Measurements from ENCODE around the gene AOC1. TPM values are rescaled to one million over a fixed set of nuclear protein-coding genes. Genes with fewer than 3 reads are reported as not detected.

AOC1 gene
- total RNA-seq, 2 experiments from 2014 or later, result not detected

- H3K4me2 ChIP-seq (ENCODE audit: low read length), result no peak overlapping the region
- no peak overlapping the region for H2AFZ ChIP-seq (ENCODE audit: low read length)
- intact Hi-C loops (cut with micrococcal nuclease; ENCODE audit: unreplicated experiment), result no loop called here
- no peaks in the 10 kb centered on the region for H4K20me1 ChIP-seq (ENCODE audit: insufficient read depth, low read length)
- H3K4me3 ChIP-seq (ENCODE audit: low read depth, low read length, poor library complexity, severe bottlenecking), result no peak overlapping the region
- no peaks in the 10 kb centered on the region for H3K9me2 ChIP-seq (ENCODE audit: insufficient read depth, low read length)
- no peaks in the 10 kb centered on the region for H3K36me3 ChIP-seq (ENCODE audit: insufficient read depth, low read length)
- DNase-seq (ENCODE audit: low spot score), result no peak
- no peaks in the 10 kb centered on the region for H3K79me2 ChIP-seq (ENCODE audit: insufficient read depth, low read depth, low read length)
- no peak for TF ChIP-seq CTCF (conservative IDR thresholded peaks at IDR 0.05; ENCODE audit: low read length)
- no peak for TF ChIP-seq EZH2phosphoT487 (IDR thresholded peaks at IDR 0.05; ENCODE audit: borderline replicate concordance, low read depth, low read length)
- ChIA-PET CTCF (ENCODE audit: unreplicated experiment) (no interaction called here), POLR2A (no interaction called here)
- H3K4me1 ChIP-seq (ENCODE audit: insufficient read depth, low read length, poor library complexity, severe bottlenecking), result no peaks in the 10 kb centered on the region
- H3K27ac ChIP-seq (ENCODE audit: low read depth, low read length, poor library complexity, severe bottlenecking), result no peak overlapping the region
- H3K9me3 ChIP-seq (ENCODE audit: low read length), result no peaks in the 10 kb centered on the region
- BruUV-seq (replicated peaks), result no TSS peak
These were observed 10.0 kb downstream of the AOC1 start for GRCh38 chr7:150862356-150862755.

GRCh38 chr7:150863946-150864345 is 11.6 kb downstream of the AOC1 start:
- Histone ChIP-seq H2AFZ (ENCODE audit: low read length) (no peak overlapping the region), H3K9me2 (ENCODE audit: insufficient read depth, low read length) (no peaks in the 10 kb centered on the region), H3K79me2 (ENCODE audit: insufficient read depth, low read depth, low read length) (no peaks in the 10 kb centered on the region), H3K9me3 (ENCODE audit: low read length) (no peaks in the 10 kb centered on the region), H3K36me3 (ENCODE audit: insufficient read depth, low read length) (no peaks in the 10 kb centered on the region), H4K20me1 (ENCODE audit: insufficient read depth, low read length) (no peaks in the 10 kb centered on the region), H3K27ac (ENCODE audit: low read depth, low read length, poor library complexity, severe bottlenecking) (no peak overlapping the region), H3K4me1 (ENCODE audit: insufficient read depth, low read length, poor library complexity, severe bottlenecking) (no peaks in the 10 kb centered on the region), H3K4me2 (ENCODE audit: low read length) (no peak overlapping the region), H3K4me3 (ENCODE audit: low read depth, low read length, poor library complexity, severe bottlenecking) (no peak overlapping the region)
- no peak for DNase-seq (ENCODE audit: low spot score)
- no peak for TF ChIP-seq CTCF (conservative IDR thresholded peaks at IDR 0.05; ENCODE audit: low read length)
- TF ChIP-seq EZH2phosphoT487 (IDR thresholded peaks at IDR 0.05; ENCODE audit: borderline replicate concordance, low read depth, low read length), result no peak
- intact Hi-C loops (cut with micrococcal nuclease; ENCODE audit: unreplicated experiment), result no loop called here
- no TSS peak for BruUV-seq (replicated peaks)
- ChIA-PET POLR2A (no interaction called here), CTCF (ENCODE audit: unreplicated experiment) (no interaction called here)

GRCh38 chr7:150866932-150867564 is 14.7 kb downstream of the AOC1 start:
- Histone ChIP-seq H3K4me2 (ENCODE audit: low read length) (no peak overlapping the region), H3K36me3 (ENCODE audit: insufficient read depth, low read length) (no peaks in the 10 kb centered on the region), H2AFZ (ENCODE audit: low read length) (no peak overlapping the region), H3K27ac (ENCODE audit: low read depth, low read length, poor library complexity, severe bottlenecking) (no peak overlapping the region), H3K4me1 (ENCODE audit: insufficient read depth, low read length, poor library complexity, severe bottlenecking) (no peaks in the 10 kb centered on the region), H3K9me3 (ENCODE audit: low read length) (peaks cover 6% of the 10 kb centered on the region; the same call in 1 of the 2 replicates), H3K4me3 (ENCODE audit: low read depth, low read length, poor library complexity, severe bottlenecking) (no peak overlapping the region), H4K20me1 (ENCODE audit: insufficient read depth, low read length) (no peaks in the 10 kb centered on the region), H3K9me2 (ENCODE audit: insufficient read depth, low read length) (no peaks in the 10 kb centered on the region), H3K79me2 (ENCODE audit: insufficient read depth, low read depth, low read length) (no peaks in the 10 kb centered on the region)
- intact Hi-C loops (cut with micrococcal nuclease; ENCODE audit: unreplicated experiment), result no loop called here
- TF ChIP-seq CTCF (conservative IDR thresholded peaks at IDR 0.05; ENCODE audit: low read length), result no peak
- no peak for TF ChIP-seq EZH2phosphoT487 (IDR thresholded peaks at IDR 0.05; ENCODE audit: borderline replicate concordance, low read depth, low read length)
- DNase-seq (ENCODE audit: low spot score), result no peak
- BruUV-seq (replicated peaks), result no TSS peak
- POLR2A ChIA-PET, result no interaction called here
- CTCF ChIA-PET (ENCODE audit: unreplicated experiment), result no interaction called here

All from OCI-LY7 (cell line).